PFSK-1 (cell line): ENCODE measurements around the gene ZBP1.

Experiments used
- FOXP2 ChIP-seq: optimal IDR thresholded peaks from 2 replicates; pipeline ENCODE3; 2011; ENCODE audit warnings: borderline replicate concordance, control low read depth, inconsistent platforms; ENCODE audit not compliant: insufficient read depth; ENCODE audit errors: extremely low read length, extremely low read depth
- POLR2AphosphoS5 ChIP-seq: IDR thresholded peaks from 2 replicates; pipeline ENCODE4 v1.6.1; 2012; ENCODE audit warnings: low read depth, mild to moderate bottlenecking, control low read depth, low read length, moderate library complexity
- REST ChIP-seq, 2 experiments: IDR thresholded peaks; 2 replicates each; pipeline versions ENCODE4 v1.6.1 to v1.8.0; 2011 to 2012; ENCODE audit warnings: low read depth in 2 of 2, low read length in 2 of 2, control low read depth in 1 of 2, inconsistent platforms in 1 of 2, mild to moderate bottlenecking in 1 of 2, moderate library complexity in 1 of 2; ENCODE audit not compliant: insufficient read depth in 1 of 2
- SIN3A ChIP-seq: IDR thresholded peaks from 2 replicates; pipeline ENCODE4 v1.6.1; 2012; ENCODE audit warnings: mild to moderate bottlenecking, low read length, moderate library complexity, borderline replicate concordance; ENCODE audit not compliant: insufficient read depth
- TAF1 ChIP-seq: IDR thresholded peaks from 2 replicates; pipeline ENCODE4 v1.6.1; 2012; ENCODE audit warnings: low read length, control low read depth, borderline replicate concordance; ENCODE audit not compliant: insufficient read depth

Gene ZBP1

GRCh38 chr20:57638173-57638894, 18.1 kb upstream of the ZBP1 start:
- TF ChIP-seq POLR2AphosphoS5: no peak
- no peak for TF ChIP-seq REST (IDR thresholded peaks at IDR 0.05; ENCODE audit: insufficient read depth in 1 of 2, low read depth in 2 of 2, low read length in 2 of 2)
- no peak for TF ChIP-seq SIN3A
- TF ChIP-seq FOXP2: no peak
- TF ChIP-seq TAF1: no peak

GRCh38 chr20:57633945-57634491, 13.8 kb upstream of the ZBP1 start:
- no peak for TF ChIP-seq SIN3A

GRCh38 chr20:57632286-57632685, 12.1 kb upstream of the ZBP1 start:
- no peak for TF ChIP-seq POLR2AphosphoS5
- TF ChIP-seq SIN3A: no peak
- no peak for TF ChIP-seq TAF1
- no peak for TF ChIP-seq REST (IDR thresholded peaks at IDR 0.05; ENCODE audit: insufficient read depth in 1 of 2, low read depth in 2 of 2, low read length in 2 of 2)
- TF ChIP-seq FOXP2: no peak

- TF ChIP-seq SIN3A: no peak
- TF ChIP-seq FOXP2: no peak
- no peak for TF ChIP-seq TAF1
- TF ChIP-seq REST (IDR thresholded peaks at IDR 0.05; ENCODE audit: insufficient read depth in 1 of 2, low read depth in 2 of 2, low read length in 2 of 2): no peak
- TF ChIP-seq POLR2AphosphoS5: no peak
Measured at GRCh38 chr20:57630061-57630460, 9.8 kb upstream of the ZBP1 start.

GRCh38 chr20:57628047-57628961, 8.1 kb upstream of the ZBP1 start:
- TF ChIP-seq TAF1: no peak
- no peak for TF ChIP-seq REST (IDR thresholded peaks at IDR 0.05; ENCODE audit: insufficient read depth in 1 of 2, low read depth in 2 of 2, low read length in 2 of 2)
- no peak for TF ChIP-seq FOXP2
- TF ChIP-seq POLR2AphosphoS5: no peak
- no peak for TF ChIP-seq SIN3A
